Activated CD4-positive, alpha-beta T cell treated with anti-CD3 and anti-CD28 coated beads for 24 hours (primary cell): Measurements from ENCODE around the gene GNAO1.

Source experiments
- DNase-seq, 2 donors: peaks; one replicate each; pipeline ENCODE4 v3.0.0-alpha.2; 2020; ENCODE audit warnings: low read depth in 2 of 2

Gene GNAO1

DNA sequence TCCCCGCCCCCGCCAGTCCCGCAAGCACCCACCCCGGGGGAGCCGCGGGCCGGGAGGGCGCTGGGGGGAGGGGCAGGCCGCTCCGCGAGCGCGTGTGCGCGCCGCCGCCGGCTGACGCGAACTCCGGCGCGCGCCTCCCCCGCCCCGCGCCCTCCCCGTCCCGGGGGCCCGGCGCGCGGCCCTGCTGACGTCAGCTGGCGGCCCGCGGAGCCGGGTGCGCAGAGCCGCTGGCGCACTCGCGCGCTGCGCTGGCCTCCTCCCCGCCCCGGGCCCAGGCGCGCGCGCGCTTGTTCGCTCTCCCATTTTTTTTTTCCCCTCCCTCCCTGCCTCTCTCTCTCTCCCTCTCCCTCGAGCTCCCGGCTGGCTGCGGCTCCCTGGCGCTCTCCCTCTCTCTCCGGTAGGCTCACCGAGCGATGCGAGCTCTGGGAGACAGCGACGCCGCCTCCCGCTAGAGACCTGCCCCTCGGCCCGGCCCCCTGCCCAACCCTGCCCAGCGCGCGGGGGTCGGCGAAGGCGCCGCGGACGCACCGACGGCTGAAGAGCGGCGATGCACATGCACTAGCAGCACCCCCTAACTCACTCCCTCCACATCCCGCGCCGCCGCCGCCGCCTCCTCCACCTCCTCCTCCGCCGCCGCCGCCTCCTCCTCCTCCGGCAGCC, at the start of gene GNAO1:
TSS of gene GNAO1 (plus strand) at position 334 of the 660 bp plus-strand sequence. CDS start 747 bp downstream, outside the sequence.
- DNase-seq, result peak; percentile 28 to 36

DNA sequence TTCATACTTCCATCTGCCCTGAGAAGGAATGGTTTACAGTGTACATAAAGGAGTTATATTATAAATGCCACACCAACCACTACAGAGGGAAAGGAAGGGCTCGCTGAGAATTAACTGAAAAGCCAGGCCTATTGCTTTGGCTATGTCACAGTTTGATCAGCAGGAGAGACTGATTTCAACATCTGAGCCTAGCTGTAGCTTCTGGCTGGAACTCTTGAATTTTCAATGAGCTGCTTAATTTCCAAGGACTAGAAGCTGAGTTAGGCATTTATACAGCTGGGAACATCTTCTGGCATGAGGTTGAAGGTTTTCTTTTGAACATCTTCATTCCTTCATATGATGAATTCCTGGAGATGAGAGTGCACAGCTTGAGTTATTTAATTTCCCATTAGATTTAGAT, 47.6 kb upstream of the GNAO1 start:
- no peak for DNase-seq

DNA sequence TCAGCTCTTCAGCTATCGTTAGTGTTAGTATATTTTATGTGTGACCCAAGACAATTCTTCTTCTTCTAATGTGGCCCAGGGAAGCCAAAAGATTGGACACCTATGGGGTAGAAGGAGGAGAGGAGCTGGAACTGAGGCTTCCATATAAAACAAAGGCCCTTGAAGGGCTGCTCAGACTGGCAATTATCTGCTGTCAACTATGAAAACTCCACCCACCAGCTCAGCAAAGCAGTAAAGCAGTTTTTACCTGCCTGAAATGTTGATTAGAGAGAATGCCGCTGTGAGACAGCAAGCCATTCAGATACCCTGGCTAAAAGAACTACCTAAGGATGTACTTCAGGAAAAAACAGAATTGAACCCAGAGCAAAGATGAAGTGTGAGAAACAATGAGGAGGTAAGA, 45.9 kb upstream of the GNAO1 start:
- no peak for DNase-seq

- no peak for DNase-seq
These were observed 39.7 kb upstream of the GNAO1 start for GRCh38 chr16:56151621-56152020.

- DNase-seq, result no peak
These were observed 29.6 kb upstream of the GNAO1 start for GRCh38 chr16:56161658-56162057.

- no peak for DNase-seq
These were observed 28.2 kb upstream of the GNAO1 start for GRCh38 chr16:56163089-56163488.

DNA sequence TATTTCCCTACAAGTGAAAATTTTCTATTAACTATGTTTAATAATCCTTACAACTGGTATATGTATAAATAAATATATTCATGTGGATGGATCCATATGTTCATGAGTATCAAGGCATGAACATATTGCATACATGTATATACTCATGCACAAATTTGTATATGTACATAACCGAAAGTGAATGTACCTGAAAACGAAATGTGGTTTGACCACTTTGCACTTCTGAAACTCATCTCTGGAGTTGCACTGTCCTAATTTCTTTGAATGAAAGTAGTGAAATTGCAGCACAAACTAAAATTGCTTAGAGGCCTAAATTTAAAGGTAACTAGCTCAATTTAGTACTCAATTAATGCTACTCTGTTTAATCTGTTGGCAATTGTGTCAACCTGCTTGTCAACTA, 27.4 kb upstream of the GNAO1 start:
- DNase-seq, result no peak

DNA sequence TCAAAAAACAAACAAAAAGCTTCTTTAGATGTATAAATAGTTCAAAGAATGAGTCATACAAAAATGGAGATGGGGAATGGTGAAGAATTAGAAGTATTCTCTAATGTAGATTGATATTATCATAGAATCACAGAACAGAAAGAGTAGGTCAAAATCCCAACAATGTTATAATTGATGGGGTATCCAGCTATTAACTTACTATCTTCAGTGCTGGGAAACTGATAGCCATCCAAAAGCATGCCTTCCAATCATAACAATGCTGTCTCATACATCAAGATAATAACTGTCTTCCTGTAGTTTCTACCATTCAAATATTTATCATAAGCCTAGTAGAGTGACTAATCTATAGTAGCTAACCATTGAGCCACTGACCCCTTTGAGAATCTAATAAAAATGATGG, 26.7 kb upstream of the GNAO1 start:
- no peak for DNase-seq

DNA sequence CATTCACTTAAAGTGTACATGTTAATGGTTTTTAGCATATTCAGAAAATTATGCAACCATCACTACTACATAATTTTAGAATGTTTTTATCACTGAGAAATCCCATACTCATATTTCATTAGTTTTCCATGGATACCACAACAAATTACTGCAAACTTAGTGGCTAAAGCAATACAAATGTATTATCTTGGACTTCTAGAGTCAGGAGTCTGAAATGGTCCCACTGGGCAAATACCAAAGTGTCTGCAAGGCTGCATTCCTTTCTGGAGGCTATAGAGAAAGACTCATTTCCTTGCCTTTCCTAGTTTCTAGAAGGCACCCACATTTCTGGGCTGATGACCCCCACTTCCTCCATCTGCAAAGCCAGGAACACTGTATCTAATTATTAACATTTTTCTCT, 16.9 kb upstream of the GNAO1 start:
- no peak for DNase-seq

DNA sequence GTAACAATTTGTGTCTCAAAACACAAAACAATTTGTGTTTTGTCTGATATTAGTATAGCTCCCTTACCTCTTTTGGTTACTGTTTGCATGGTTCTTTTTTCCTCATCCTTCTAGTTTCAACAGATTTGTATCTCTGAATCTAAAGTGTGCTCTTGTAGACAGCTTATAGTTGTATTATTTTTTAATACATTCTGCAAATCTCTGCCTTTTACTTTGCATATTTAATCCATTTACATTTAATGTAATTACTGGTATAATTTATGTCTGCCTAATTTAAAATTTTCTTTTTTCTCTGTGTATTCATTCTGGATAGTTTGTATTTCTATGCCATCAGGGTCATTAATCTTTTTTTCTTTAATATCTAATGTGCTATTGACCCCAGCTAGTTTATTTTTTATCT, 9.9 kb upstream of the GNAO1 start:
- no peak for DNase-seq

DNA sequence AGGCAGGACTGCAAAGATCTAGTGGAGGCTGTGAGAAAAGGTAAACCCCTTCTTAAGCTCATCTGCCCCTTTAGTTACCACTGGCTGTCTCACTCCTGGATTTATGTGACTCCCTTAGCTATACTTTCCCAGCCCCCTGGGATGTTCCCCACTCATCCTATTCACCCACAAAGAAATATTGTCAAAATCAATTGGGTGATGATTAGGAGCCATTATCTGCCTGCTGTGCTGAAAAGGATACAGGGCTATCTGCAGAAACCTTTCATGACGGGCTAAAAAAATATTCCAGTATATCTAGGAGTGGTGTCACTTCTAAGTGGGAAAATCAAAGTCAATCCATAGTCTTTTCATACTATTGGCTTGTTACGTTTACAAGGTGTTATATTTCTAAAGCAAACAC, 8.0 kb upstream of the GNAO1 start:
- no peak for DNase-seq

GRCh38 chr16:56190048-56190676, 1.1 kb upstream of the GNAO1 start:
- no peak for DNase-seq

GRCh38 chr16:56190677-56191155, 573 bp upstream of the GNAO1 start:
- DNase-seq, result no peak

- no peak for DNase-seq
These were observed 746 bp downstream of the GNAO1 start for GRCh38 chr16:56191835-56192634.

DNA sequence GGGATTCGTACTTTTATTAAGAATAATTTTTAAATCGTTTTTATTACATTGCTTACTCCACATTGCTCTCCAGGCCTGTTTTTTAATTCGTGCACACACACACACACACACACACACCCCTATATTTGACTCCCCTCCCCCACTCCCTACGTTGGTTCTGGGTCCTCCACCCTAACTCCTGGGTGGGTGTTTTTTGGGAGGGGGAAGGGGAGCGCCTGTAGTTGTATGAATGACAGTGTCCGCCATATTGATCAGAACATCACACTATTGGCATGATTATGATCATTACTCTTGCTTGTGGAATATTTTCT, 1.3 kb downstream of the GNAO1 start:
- DNase-seq, result no peak

DNA sequence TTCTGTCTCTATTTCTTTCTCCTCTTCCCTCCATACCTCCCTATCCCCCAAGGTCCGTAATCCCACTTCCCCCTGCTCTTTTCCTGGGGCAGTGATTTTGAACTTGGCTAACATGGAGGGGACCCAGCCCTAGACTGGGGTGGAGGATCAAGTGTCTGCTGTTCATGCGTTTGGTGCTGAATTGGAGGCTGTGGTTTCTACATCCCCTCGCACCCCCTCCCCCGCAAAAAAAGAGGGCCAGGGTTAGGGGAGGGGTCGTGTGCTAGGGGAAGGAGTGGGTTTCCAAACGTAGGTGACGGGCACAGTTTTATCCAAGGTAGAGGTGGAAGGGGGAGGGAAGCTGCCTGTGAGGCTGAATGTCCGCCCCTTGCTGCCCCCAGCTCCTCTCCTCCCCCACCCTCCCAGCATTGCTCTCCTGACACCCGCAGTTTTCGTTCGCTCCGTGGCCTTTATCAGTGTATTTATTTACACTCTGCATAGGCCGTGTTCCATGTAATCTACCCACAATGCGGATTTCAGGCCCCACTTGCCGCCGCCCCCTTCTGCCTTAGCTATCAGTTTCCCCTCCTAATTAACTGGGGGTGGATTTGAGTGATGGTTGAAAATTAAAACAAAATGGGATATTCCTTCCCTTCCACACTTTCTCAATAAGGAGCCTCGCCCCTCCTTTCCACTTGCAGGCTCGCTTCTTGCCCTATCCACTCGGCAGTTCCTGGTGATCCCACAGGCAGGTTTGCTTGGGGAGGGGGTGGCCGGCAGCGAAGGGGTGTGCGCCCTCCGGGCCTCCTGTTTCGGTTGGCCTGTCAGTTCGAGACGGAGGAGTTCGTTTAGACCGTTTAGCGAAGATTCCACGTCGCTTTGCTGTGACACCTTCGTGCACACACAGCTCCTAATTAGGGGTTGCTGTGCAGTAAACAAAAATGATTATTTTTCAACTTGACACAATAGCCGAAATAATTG, 2.0 kb downstream of the GNAO1 start:
- DNase-seq, result no peak

- peak; percentile 60 to 62 for DNase-seq
These were observed 2.9 kb downstream of the GNAO1 start for GRCh38 chr16:56193951-56194726.

DNA sequence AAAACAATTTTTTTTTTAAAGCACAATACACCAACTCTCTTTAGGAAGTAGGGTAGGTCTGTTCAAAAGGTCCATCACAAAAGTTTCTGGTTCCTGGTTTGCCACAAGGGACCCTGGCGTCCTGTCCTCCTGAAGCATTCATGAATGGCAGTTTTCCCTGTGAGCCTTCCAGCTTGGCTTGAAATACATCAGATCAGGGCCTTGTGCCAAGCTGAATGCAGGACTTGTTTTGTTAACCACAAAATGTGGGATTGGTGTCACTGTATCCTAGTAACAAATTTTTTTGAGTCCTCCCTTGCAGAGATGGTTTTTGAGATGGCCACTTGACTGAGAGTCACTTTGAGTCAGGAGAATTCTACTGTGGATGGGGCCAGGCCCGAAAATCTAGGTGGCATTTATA, 3.9 kb downstream of the GNAO1 start:
- DNase-seq, result no peak

DNA sequence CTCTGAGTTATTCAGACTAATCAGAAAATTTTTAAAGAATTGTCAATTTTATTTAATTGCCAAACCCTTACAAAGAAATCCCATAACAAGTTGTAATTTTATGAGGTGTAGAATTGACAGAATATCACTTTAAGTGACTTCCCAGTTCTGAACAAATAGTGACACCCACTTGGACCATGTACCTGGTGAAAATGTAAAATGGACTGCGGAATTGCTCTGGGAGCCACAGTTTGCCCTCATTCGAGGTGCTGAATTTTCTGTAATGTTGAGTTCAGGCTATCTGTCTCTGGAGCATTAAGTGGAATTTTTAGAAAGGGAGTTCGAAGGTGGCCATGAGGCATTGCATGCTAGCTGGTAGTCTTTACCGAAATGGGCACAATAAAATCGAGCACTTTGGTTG, 5.1 kb downstream of the GNAO1 start:
- DNase-seq, result no peak

DNA sequence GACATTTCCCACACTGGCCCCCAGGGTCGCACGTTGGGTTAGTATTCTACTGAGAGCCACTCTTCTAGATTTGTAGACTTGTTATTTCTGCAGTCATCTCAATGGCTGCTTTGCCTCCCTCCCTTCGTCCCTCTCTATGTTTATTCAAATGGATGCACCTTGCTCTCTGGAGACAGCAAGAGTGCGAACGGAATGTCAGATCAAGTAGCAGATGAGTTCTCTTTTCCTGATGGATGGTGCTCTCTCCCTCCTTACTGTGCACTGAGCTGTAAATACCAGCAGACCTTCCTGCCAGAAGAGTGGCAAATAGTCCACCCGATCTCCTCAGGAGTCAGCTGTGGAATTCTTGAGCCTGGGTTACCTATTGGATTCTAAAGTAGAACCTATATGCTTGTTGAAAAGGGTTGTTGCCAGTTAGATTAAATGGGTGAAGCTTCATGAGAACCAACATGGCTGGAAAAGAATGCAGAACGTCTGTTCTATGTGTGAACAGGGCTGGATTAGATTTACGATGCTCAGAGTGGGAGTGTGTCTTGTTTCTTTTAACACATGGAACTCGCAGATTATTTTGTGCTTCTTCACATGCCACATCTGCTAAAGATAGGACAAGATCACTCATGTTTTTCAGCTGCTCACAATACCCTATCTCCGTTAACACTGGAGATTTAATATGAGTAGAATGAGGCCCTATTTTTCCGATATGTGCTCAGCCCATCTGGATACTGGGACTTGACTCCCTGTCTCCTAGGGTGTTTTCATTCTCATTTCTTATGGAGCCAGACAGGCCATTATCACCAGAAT, 6.1 kb downstream of the GNAO1 start:
- DNase-seq, result no peak
